Endothelial cell of umbilical vein (primary cell): Measurements from ENCODE around the gene SMTNL2. TPM values are rescaled to one million over a fixed set of nuclear protein-coding genes. Genes with fewer than 3 reads are reported as not detected.
A peak's percentile ranks its signal among the peaks of the same experiment; 100 is the strongest.

ENCODE experiments used
- BruUV-seq: library from RNA; stranded (reverse); fragments of 400-500 nt; replicated peaks from 2 replicates; lab custom pipeline; 2021; lab: Mats Ljungman, UMichigan
- CTCF ChIA-PET: fragments of 300-600, 350-600 bp; sonication (Branson Sonifier 250); formaldehyde crosslinking; loops from one replicate; lab custom pipeline; 2021; ENCODE audit warnings: antibody characterized with exemption, inconsistent platforms; lab: Charles Lee
- POLR2A ChIA-PET: fragments of 300-600, 350-600 bp; sonication (Branson Sonifier 250); formaldehyde crosslinking; loops from one replicate; lab custom pipeline; 2021; ENCODE audit warnings: antibody characterized with exemption, inconsistent platforms; lab: Charles Lee
- DNase-seq: peaks from one replicate; pipeline ENCODE4 v3.0.0-alpha.2; 2011; ENCODE audit warnings: low read depth, low spot score
- FAIRE-seq: peaks from 2 replicates; lab custom pipeline; 2011; peaks lifted over from hg19 to GRCh38; lab: Jason Lieb, UNC
- H2AFZ ChIP-seq: 2 replicates; pipeline ENCODE4 v1.6.0; 2012; ENCODE audit warnings: low read depth, low read length, control low read depth, inconsistent platforms
- H3K27ac ChIP-seq: 2 replicates; pipeline ENCODE4 v1.5.1; 2011; ENCODE audit warnings: low read depth, mild to moderate bottlenecking, control low read depth, low read length, moderate library complexity; ENCODE audit not compliant: insufficient read depth
- H3K27me3 ChIP-seq, 2 experiments: 2 replicates each; pipeline versions ENCODE4 v1.6.0 to v1.6.1; 2011; ENCODE audit warnings: low read length in 2 of 2, mixed read lengths in 1 of 2; ENCODE audit not compliant: control insufficient read depth in 2 of 2, insufficient read depth in 2 of 2
- H3K36me3 ChIP-seq, 2 experiments: 2 replicates in 1 of 2; 3 replicates in 1 of 2; pipeline ENCODE4 v1.5.1; 2011; ENCODE audit warnings: low read length in 2 of 2, mild to moderate bottlenecking in 1 of 2, moderate library complexity in 1 of 2; ENCODE audit not compliant: control insufficient read depth in 2 of 2, insufficient read depth in 2 of 2; ENCODE audit errors: extremely low read depth in 1 of 2
- H3K4me1 ChIP-seq: 3 replicates; pipeline ENCODE4 v1.5.1; 2011; ENCODE audit warnings: mild to moderate bottlenecking, low read length; ENCODE audit not compliant: control insufficient read depth, insufficient read depth; ENCODE audit errors: extremely low read depth
- H3K4me2 ChIP-seq: 2 replicates; pipeline ENCODE4 v1.6.1; 2011; ENCODE audit warnings: low read length, control low read depth, mixed read lengths; ENCODE audit not compliant: insufficient read depth
- H3K4me3 ChIP-seq, 3 experiments: fragments of 200-600 bp in 1 of 3; sonication (generic), shearing (Covaris generic) in 1 of 3; replicated peaks in 1 of 3; 2 replicates each; pipeline ENCODE4 v1.5.1; 2011 to 2016; ENCODE audit warnings: control low read depth in 3 of 3, low read length in 3 of 3, mild to moderate bottlenecking in 2 of 3, inconsistent platforms in 1 of 3, low read depth in 1 of 3, moderate library complexity in 1 of 3; ENCODE audit not compliant: insufficient read depth in 1 of 3
- H3K79me2 ChIP-seq: 2 replicates; pipeline ENCODE4 v1.6.0; 2012; ENCODE audit warnings: low read length, inconsistent platforms; ENCODE audit not compliant: control insufficient read depth, insufficient read depth
- H3K9ac ChIP-seq: replicated peaks from 2 replicates; pipeline ENCODE3; 2011; ENCODE audit warnings: low read length, control low read depth; ENCODE audit not compliant: insufficient read depth; ENCODE audit errors: extremely low read depth
- H3K9me1 ChIP-seq: replicated peaks from 3 replicates; pipeline ENCODE4 v1.6.0; 2011; ENCODE audit warnings: mild to moderate bottlenecking, low read length; ENCODE audit not compliant: control insufficient read depth, insufficient read depth; ENCODE audit errors: extremely low read depth
- H3K9me3 ChIP-seq: replicated peaks from 2 replicates; pipeline ENCODE4 v1.5.1; 2012; ENCODE audit warnings: low read length, inconsistent platforms; ENCODE audit not compliant: control insufficient read depth, insufficient read depth
- H4K20me1 ChIP-seq: replicated peaks from 2 replicates; pipeline ENCODE3; 2011; ENCODE audit warnings: mild to moderate bottlenecking, low read length; ENCODE audit not compliant: control insufficient read depth, insufficient read depth; ENCODE audit errors: extremely low read depth
- CTCF ChIP-seq, 2 donors: IDR thresholded peaks; 1 replicate in 1 of 2; 2 replicates in 1 of 2; pipeline ENCODE4 v1.5.1; 2011; ENCODE audit warnings: low read length in 2 of 2, mild to moderate bottlenecking in 2 of 2, moderate library complexity in 2 of 2, control low read depth in 1 of 2, inconsistent platforms in 1 of 2, low read depth in 1 of 2; ENCODE audit not compliant: insufficient read depth in 1 of 2; ENCODE audit errors: extremely low read depth in 1 of 2
- GATA2 ChIP-seq: IDR thresholded peaks from 2 replicates; pipeline ENCODE4 v1.7.0; 2011; ENCODE audit warnings: low read depth, mild to moderate bottlenecking, moderate library complexity, mixed read lengths, low read length; ENCODE audit not compliant: insufficient read length, insufficient read depth
- dilution Hi-C: fragments of 300-500 bp; cut with MboI; formaldehyde crosslinking; loops from one replicate; pipeline ENCODE4 v1.15.0; 2019; ENCODE audit warnings: low sequenced_read_pairs; ENCODE audit not compliant: extremely low pct_ligation_motif_present
- intact Hi-C: fragments of 100-400 bp; cut with micrococcal nuclease; formaldehyde crosslinking; loops from one replicate; pipeline ENCODE4 v1.10.0; 2022
- polyA plus RNA-seq, 4 experiments: library from polyadenylated mRNA; depleted of rRNA in 3 of 4; stranded (reverse) in 3 of 4; unstranded in 1 of 4; fragments of >200 nt; gene quantifications; 2 replicates each; pipeline versions ENCODE4 v1.2.1 to v1.2.3, GENCODE V29; 2011 to 2012; ENCODE audit warnings: missing spikeins in 1 of 4
- total RNA-seq: library from RNA; stranded (reverse); gene quantifications from 2 replicates; pipeline ENCODE4 v1.2.3, GENCODE V29; 2021

The SMTNL2 gene
- total and polyA plus RNA-seq, 2 donors (not counting 3 experiments of a cell fraction or from before 2014, with no cell fraction given) = not detected

GRCh38 chr17:4565209-4566141, 18.9 kb upstream of the SMTNL2 start:
- DNase-seq = peak; percentile 70
- Histone ChIP-seq H4K20me1 (no peaks in the 10 kb centered on the region), H3K27ac (no peak overlapping the region), H2AFZ (peak overlapping the region; percentile 72), H3K27me3 (peaks cover 0 to 1% of the 10 kb centered on the region in 2 experiments), H3K36me3 (no peaks in the 10 kb centered on the region), H3K79me2 (no peaks in the 10 kb centered on the region), H3K9me3 (no peaks in the 10 kb centered on the region), H3K4me3 (no peak overlapping the region), H3K4me2 (no peak overlapping the region), H3K9me1 (no peaks in the 10 kb centered on the region), H3K4me1 (no peaks in the 10 kb centered on the region), H3K9ac (no peak overlapping the region)
- intact Hi-C loops (loop anchor here (1.0 to 2.0 kb wide), 3 partner anchors 61 to 324 kb away; no protein-coding TSS in a partner anchor), dilution Hi-C loops (no loop called here)
- POLR2A ChIA-PET = interaction anchor here (0.5 kb wide), 1 partner anchor 155 kb away, joined by 5 read pairs; no protein-coding TSS in a partner anchor
- peak; percentile 88 for FAIRE-seq
- CTCF ChIA-PET = interaction anchor here (0.5 to 6.7 kb wide), 17 partner anchors 9 to 225 kb away, joined by 3 to 213 read pairs (median 5); partner anchors contain the start of genes MYBBP1A and SPNS2
- peak; percentile 82 to 84 for TF ChIP-seq CTCF (IDR thresholded peaks at IDR 0.05; ENCODE audit: extremely low read depth in 1 of 2, insufficient read depth in 1 of 2, low read depth in 1 of 2, low read length in 2 of 2)
- no peak for TF ChIP-seq GATA2
- BruUV-seq = no TSS peak
